ENCODE measurements around the gene TEX48. TPM values are rescaled to one million over a fixed set of nuclear protein-coding genes. Genes with fewer than 3 reads are reported as not detected.

Gene TEX48
- total RNA-seq, 4 donors from 2014 or later = not detected

GRCh38 chr9:114619191-114619761 lies 62.7 kb downstream of the TEX48 start:
- intact Hi-C loops (cut with DNase I; ENCODE audit: low total_unique reads) = no loop called here
- DNase-seq = no peak
- H3K27ac ChIP-seq = peak overlapping the region in 1 of 2 donors; percentile 56
- H3K9me3 ChIP-seq = no peaks in the 10 kb centered on the region
- no peaks in the 10 kb centered on the region for H3K36me3 ChIP-seq
- H3K27me3 ChIP-seq = no peaks in the 10 kb centered on the region
- H3K4me3 ChIP-seq = no peak overlapping the region
- TF ChIP-seq POLR2A (IDR thresholded peaks at IDR 0.05) = no peak
- TF ChIP-seq, protein P1, sequence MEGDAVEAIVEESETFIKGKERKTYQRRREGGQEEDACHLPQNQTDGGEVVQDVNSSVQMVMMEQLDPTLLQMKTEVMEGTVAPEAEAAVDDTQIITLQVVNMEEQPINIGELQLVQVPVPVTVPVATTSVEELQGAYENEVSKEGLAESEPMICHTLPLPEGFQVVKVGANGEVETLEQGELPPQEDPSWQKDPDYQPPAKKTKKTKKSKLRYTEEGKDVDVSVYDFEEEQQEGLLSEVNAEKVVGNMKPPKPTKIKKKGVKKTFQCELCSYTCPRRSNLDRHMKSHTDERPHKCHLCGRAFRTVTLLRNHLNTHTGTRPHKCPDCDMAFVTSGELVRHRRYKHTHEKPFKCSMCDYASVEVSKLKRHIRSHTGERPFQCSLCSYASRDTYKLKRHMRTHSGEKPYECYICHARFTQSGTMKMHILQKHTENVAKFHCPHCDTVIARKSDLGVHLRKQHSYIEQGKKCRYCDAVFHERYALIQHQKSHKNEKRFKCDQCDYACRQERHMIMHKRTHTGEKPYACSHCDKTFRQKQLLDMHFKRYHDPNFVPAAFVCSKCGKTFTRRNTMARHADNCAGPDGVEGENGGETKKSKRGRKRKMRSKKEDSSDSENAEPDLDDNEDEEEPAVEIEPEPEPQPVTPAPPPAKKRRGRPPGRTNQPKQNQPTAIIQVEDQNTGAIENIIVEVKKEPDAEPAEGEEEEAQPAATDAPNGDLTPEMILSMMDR (IDR thresholded peaks at IDR 0.05) = no peak
- H3K4me1 ChIP-seq = no peaks in the 10 kb centered on the region

- Histone ChIP-seq H3K36me3 (no peaks in the 10 kb centered on the region), H3K4me1 (no peaks in the 10 kb centered on the region), H3K9me3 (no peaks in the 10 kb centered on the region), H3K27ac (no peak overlapping the region), H3K4me3 (no peak overlapping the region), H3K27me3 (no peaks in the 10 kb centered on the region)
- TF ChIP-seq POLR2A (IDR thresholded peaks at IDR 0.05) = no peak
- TF ChIP-seq, protein P1 (IDR thresholded peaks at IDR 0.05) = no peak
- intact Hi-C loops (cut with DNase I; ENCODE audit: low total_unique reads) = no loop called here
- peak in 1 of 2 donors; percentile 28 for DNase-seq
These were observed 65.1 kb downstream of the TEX48 start for GRCh38 chr9:114616684-114617520.

Other genes with a start within 250 kb of the TEX48 start
- 10 to 100 TPM in 2 of 4 donors, 1 to 10 TPM in 2; 4.0 to 32.3 (median 20.2) TPM for gene WHRN, start 176.7 kb downstream of the TEX48 start, total RNA-seq
- 100 to 1,000 TPM in 2 of 4 donors, 10 to 100 TPM in 2; 90.9 to 310 (median 130) TPM for gene ATP6V1G1, start 94.4 kb downstream of the TEX48 start, total RNA-seq
- gene TMEM268, start 70.9 kb downstream of the TEX48 start, total RNA-seq = 10 to 100 TPM in 2 of 4 donors, 1 to 10 TPM in 2; 4.1 to 16.5 (median 8.5) TPM
- not detected for gene TEX53, start 24.4 kb downstream of the TEX48 start, total RNA-seq
- 1 to 10 TPM in 1 of 4 donors, under 1 TPM in 1, not detected in 2; 0.15 to 3.3 TPM for gene TNFSF15, start 123.8 kb upstream of the TEX48 start, total RNA-seq
- gene TNFSF8, start 248.4 kb upstream of the TEX48 start, total RNA-seq = 1 to 10 TPM in 3 of 4 donors, under 1 TPM in 1; 0.51 to 1.5 (median 1.1) TPM

Data from uterus (tissue), 4 donors.